Medulla oblongata (tissue), 1 donor: ENCODE data around the gene ZNF529.

Experiments used
- DNase-seq: peaks from one replicate; pipeline ENCODE4 v3.0.0-alpha.2; 2015; ENCODE audit errors: extremely low spot score

The ZNF529 gene

GRCh38 chr19:36514012-36514612 is 59.0 kb downstream of the ZNF529 start:
- DNase-seq = no peak

- DNase-seq = no peak
Observed at GRCh38 chr19:36508325-36508724, 64.8 kb downstream of the ZNF529 start.

GRCh38 chr19:36501973-36502372 is 71.1 kb downstream of the ZNF529 start:
- DNase-seq = no peak

- no peak for DNase-seq
Observed at GRCh38 chr19:36497001-36497400, 76.1 kb downstream of the ZNF529 start.
